Measurements from ENCODE around the gene ALS2CL.

- TF ChIP-seq CTCF (IDR thresholded peaks at IDR 0.05) (no peak), CHD2 (IDR thresholded peaks at IDR 0.05; ENCODE audit: low read length, partially characterized antibody) (no peak), NR3C1 (IDR thresholded peaks at IDR 0.05) (no peak), ESRRA (IDR thresholded peaks at IDR 0.05; ENCODE audit: borderline replicate concordance, low read length) (no peak), POLR2A (IDR thresholded peaks at IDR 0.05; ENCODE audit: low read length) (no peak), MYC (IDR thresholded peaks at IDR 0.05; ENCODE audit: borderline replicate concordance, low read length) (no peak)
These were observed 41.3 kb upstream of the ALS2CL start for GRCh38 chr3:46734773-46735172.
